NT2/D1 (cell line): ENCODE measurements around the gene SENP8.

ENCODE experiments used
- SUZ12 ChIP-seq: IDR thresholded peaks from 2 replicates; pipeline ENCODE4 v1.6.1; 2011; ENCODE audit not compliant: insufficient read length, insufficient read depth; ENCODE audit errors: extremely low read depth
- YY1 ChIP-seq: IDR thresholded peaks from 2 replicates; pipeline ENCODE4 v1.6.1; 2011; ENCODE audit not compliant: insufficient read length, insufficient read depth
- ZNF274 ChIP-seq: IDR thresholded peaks from 2 replicates; pipeline ENCODE4 v1.6.1; 2011; ENCODE audit warnings: mild to moderate bottlenecking, low read depth, low read length

DNA sequence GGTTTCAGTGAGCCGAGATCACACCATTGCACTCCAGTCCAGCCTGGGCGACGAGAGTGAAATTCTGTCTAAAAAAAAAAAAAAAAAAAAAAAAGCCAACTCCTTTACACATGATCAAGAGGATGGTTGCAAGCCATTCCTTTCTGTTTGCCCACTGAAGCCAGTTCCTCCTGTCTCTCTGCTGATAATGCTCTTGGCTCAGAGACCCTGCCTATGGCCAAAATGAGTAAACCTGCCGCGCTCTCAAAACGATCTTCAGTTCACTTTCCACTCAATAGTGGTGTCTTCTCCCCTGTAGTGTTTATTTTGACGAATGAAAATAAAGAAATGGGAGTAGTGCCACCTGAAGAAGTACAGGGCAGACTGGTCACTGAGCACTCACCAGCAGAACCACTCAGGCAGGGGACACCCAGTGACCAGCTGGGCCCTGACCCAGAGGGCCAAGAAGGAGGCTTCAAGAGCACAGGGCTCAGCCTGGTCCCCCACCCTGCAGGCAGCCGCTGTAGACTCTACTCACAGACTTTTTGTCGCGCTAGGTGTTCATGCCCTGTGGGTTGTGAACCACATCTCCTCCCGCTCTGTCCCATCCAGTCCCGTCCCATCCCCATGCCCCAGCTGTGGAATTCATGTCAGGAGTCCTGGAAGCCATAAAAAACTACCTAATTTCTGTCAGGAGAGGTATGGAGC, 55.8 kb downstream of the SENP8 start:
- TF ChIP-seq ZNF274 (no peak), YY1 (no peak), SUZ12 (no peak)
